Measurements from ENCODE around the gene SLC22A15. TPM values are rescaled to one million over a fixed set of nuclear protein-coding genes. Genes with fewer than 3 reads are reported as not detected.

The SLC22A15 gene
- total RNA-seq, 4 donors from 2014 or later: 1.7 to 8.8 (median 4.8) TPM

GRCh38 chr1:116110567-116111523, 134.5 kb downstream of the SLC22A15 start, which contains the start of gene MAB21L3:
Gene MAB21L3, plus strand, starts transcription at chr1:116111399. Its CDS starts 1,217 bp downstream, at chr1:116112616.
- Histone ChIP-seq H3K9me3 (no peaks in the 10 kb centered on the region), H3K4me1 (no peaks in the 10 kb centered on the region), H3K27me3 (no peaks in the 10 kb centered on the region), H3K4me3 (no peak within 1 kb of the TSS), H3K27ac (peak within 1 kb of the TSS in 2 of 4 donors; percentile 20 to 24), H3K36me3 (no peaks in the 10 kb centered on the region)
- 60 to 69% methylated on average over 12 of the region's 12 CpGs for WGBS, 2 donors
- TF ChIP-seq EP300 (IDR thresholded peaks at IDR 0.05) (no peak), POLR2A (IDR thresholded peaks at IDR 0.05) (no peak), CTCF (IDR thresholded peaks at IDR 0.05) (no peak)
- no peak for DNase-seq (ENCODE audit: low spot score in 2 of 2)

- DNase-seq (ENCODE audit: low spot score in 2 of 2): no peak
- no peak for TF ChIP-seq POLR2A (IDR thresholded peaks at IDR 0.05)
- TF ChIP-seq CTCF (IDR thresholded peaks at IDR 0.05): no peak
- TF ChIP-seq EP300 (IDR thresholded peaks at IDR 0.05): no peak
- Histone ChIP-seq H3K27me3 (no peaks in the 10 kb centered on the region), H3K27ac (peak overlapping the region in 1 of 4 donors; percentile 20), H3K4me1 (no peaks in the 10 kb centered on the region), H3K36me3 (no peaks in the 10 kb centered on the region), H3K4me3 (no peak overlapping the region), H3K9me3 (no peaks in the 10 kb centered on the region)
- 50 to 53% methylated on average over 11 of the region's 11 CpGs for WGBS, 2 donors
Measured at GRCh38 chr1:116111524-116112021, 135.3 kb downstream of the SLC22A15 start.

- Histone ChIP-seq H3K4me1 (no peaks in the 10 kb centered on the region), H3K36me3 (no peaks in the 10 kb centered on the region), H3K4me3 (no peak overlapping the region), H3K27ac (no peak overlapping the region), H3K9me3 (no peaks in the 10 kb centered on the region), H3K27me3 (no peaks in the 10 kb centered on the region)
- no peak for DNase-seq (ENCODE audit: low spot score in 2 of 2)
- TF ChIP-seq POLR2A (IDR thresholded peaks at IDR 0.05): no peak
- no peak for TF ChIP-seq EP300 (IDR thresholded peaks at IDR 0.05)
- TF ChIP-seq CTCF (IDR thresholded peaks at IDR 0.05): no peak
- WGBS, 2 donors: 78 to 82% methylated on average over 4 of the region's 4 CpGs
Measured at GRCh38 chr1:116112388-116113140, 136.3 kb downstream of the SLC22A15 start.

- no peak overlapping the region for H3K4me3 ChIP-seq
- H3K4me1 ChIP-seq: no peaks in the 10 kb centered on the region
- WGBS, 2 donors: 79 to 84% methylated on average over 7 of the region's 7 CpGs
- TF ChIP-seq CTCF (IDR thresholded peaks at IDR 0.05): no peak
- no peak for TF ChIP-seq EP300 (IDR thresholded peaks at IDR 0.05)
- no peak for TF ChIP-seq POLR2A (IDR thresholded peaks at IDR 0.05)
- no peak for DNase-seq (ENCODE audit: low spot score in 2 of 2)
- no peaks in the 10 kb centered on the region for H3K36me3 ChIP-seq
- H3K27me3 ChIP-seq: no peaks in the 10 kb centered on the region
- no peak overlapping the region for H3K27ac ChIP-seq
- H3K9me3 ChIP-seq: no peaks in the 10 kb centered on the region
Measured at GRCh38 chr1:116113615-116114014, 137.3 kb downstream of the SLC22A15 start.
